GM06990 (cell line): ENCODE data around the gene MAML3.

Source experiments
- DNase-seq: peaks from one replicate; pipeline ENCODE4 v3.0.0-alpha.2; 2011; ENCODE audit not compliant: insufficient read length; ENCODE audit errors: extremely low read depth
- H3K27me3 ChIP-seq: replicated peaks from 2 replicates; pipeline ENCODE4 v1.6.0; 2011; ENCODE audit warnings: low read length; ENCODE audit not compliant: control insufficient read depth, insufficient read depth
- H3K36me3 ChIP-seq: 2 replicates; pipeline ENCODE4 v1.5.1; 2011; ENCODE audit warnings: low read length; ENCODE audit not compliant: control insufficient read depth, insufficient read depth
- H3K4me3 ChIP-seq: replicated peaks from 2 replicates; pipeline ENCODE4 v1.5.1; 2011; ENCODE audit warnings: low read depth, mild to moderate bottlenecking, control low read depth, low read length
- TF ChIP-seq, protein P1 (sequence below): IDR thresholded peaks from 2 replicates; pipeline ENCODE4 v1.5.1; 2011; ENCODE audit warnings: low read length, control low read depth, mild to moderate bottlenecking, inconsistent platforms; ENCODE audit not compliant: insufficient read depth, poor library complexity, severe bottlenecking

Gene MAML3

DNA sequence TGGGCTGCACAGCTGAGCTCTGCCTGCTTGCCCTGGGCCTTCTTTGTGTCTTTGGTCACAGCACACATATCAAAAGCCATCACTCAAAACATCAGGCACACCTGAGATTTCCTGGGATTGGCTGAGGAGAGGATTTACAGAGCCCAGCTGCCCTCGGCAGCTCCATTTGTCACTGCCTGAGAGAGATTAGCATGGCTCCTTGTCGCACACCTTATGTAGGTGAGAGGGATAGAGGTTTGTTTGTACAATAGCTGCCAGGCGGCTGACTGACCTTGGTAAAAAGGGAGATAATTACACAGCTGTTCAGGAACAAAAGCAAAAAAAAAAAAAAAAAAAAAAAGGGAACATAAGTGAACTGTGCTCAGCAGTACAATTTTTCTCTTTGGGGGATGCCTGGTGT is 425.1 kb downstream of the MAML3 start:
- H3K36me3 ChIP-seq, result no peaks in the 10 kb centered on the region
- DNase-seq, result no peak
- no peak overlapping the region for H3K4me3 ChIP-seq
- TF ChIP-seq, protein P1, sequence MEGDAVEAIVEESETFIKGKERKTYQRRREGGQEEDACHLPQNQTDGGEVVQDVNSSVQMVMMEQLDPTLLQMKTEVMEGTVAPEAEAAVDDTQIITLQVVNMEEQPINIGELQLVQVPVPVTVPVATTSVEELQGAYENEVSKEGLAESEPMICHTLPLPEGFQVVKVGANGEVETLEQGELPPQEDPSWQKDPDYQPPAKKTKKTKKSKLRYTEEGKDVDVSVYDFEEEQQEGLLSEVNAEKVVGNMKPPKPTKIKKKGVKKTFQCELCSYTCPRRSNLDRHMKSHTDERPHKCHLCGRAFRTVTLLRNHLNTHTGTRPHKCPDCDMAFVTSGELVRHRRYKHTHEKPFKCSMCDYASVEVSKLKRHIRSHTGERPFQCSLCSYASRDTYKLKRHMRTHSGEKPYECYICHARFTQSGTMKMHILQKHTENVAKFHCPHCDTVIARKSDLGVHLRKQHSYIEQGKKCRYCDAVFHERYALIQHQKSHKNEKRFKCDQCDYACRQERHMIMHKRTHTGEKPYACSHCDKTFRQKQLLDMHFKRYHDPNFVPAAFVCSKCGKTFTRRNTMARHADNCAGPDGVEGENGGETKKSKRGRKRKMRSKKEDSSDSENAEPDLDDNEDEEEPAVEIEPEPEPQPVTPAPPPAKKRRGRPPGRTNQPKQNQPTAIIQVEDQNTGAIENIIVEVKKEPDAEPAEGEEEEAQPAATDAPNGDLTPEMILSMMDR, result no peak
- H3K27me3 ChIP-seq, result no peaks in the 10 kb centered on the region

DNA sequence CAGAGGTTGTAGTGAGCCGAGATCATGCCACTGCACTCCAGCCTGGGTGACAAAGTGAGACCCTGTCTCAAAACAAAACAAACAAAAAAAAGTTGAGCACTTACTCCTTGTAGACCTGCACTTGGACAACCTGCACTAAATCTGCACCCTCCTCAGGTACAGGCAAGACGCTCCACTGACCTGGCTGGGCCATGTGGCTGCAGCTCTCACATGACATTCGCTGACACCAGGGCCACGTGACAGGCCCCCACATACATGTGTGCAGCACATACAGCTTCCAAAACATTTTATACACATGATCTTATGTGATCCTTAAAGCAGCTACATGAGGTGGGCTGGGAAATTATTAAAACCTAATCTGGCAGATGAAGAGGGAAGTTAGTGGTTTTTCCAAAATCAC is 425.8 kb downstream of the MAML3 start:
- no peak for DNase-seq
- Histone ChIP-seq H3K4me3 (no peak overlapping the region), H3K36me3 (no peaks in the 10 kb centered on the region), H3K27me3 (no peaks in the 10 kb centered on the region)
- TF ChIP-seq, protein P1, result no peak

DNA sequence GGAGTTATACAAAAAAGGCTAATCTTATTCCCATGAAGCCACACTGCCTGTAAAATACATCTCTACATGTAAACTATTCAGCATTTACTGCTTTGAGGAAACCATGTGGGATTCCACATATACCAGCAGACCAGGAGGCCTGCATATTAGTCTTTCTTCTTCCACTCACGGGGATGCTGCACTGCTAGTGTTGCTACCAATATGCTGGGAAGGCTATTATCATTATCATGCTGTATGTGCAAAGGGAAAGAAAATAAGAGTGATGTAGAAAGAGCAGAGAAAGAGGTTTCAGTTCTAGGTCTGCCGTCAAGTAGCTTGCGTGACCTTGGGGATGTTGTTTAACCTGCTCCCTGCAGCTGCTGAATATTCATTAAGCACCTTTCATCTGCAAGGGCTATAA is 427.4 kb downstream of the MAML3 start:
- TF ChIP-seq, protein P1, result no peak
- H3K4me3 ChIP-seq, result no peak overlapping the region
- DNase-seq, result no peak
- H3K27me3 ChIP-seq, result no peaks in the 10 kb centered on the region
- no peaks in the 10 kb centered on the region for H3K36me3 ChIP-seq

DNA sequence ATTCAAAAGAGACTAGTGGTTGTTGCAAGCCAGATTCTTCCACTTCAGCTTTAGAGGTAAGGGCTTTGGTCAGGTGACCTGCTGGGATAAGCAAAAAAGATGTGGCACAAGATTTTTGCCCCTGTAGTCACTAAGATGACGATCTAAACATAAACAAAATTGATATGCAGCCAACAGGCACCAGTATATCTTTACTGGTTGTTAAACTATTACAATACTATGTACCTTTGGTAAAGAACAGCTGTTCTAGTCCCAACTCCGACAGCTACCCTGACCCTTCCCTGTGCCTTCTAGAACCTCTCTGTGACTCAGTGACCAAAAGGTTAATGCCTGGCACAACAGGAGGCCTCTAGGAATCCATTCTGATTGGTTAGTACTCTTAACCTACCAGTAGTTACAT is 428.7 kb downstream of the MAML3 start:
- Histone ChIP-seq H3K36me3 (no peaks in the 10 kb centered on the region), H3K4me3 (no peak overlapping the region), H3K27me3 (no peaks in the 10 kb centered on the region)
- no peak for DNase-seq
- TF ChIP-seq, protein P1, result no peak

- H3K36me3 ChIP-seq, result no peaks in the 10 kb centered on the region
- H3K4me3 ChIP-seq, result no peak overlapping the region
- no peaks in the 10 kb centered on the region for H3K27me3 ChIP-seq
- TF ChIP-seq, protein P1, result no peak
- DNase-seq, result no peak
Observed at GRCh38 chr4:139721789-139722188, 432.2 kb downstream of the MAML3 start.

GRCh38 chr4:139720806-139721205 is 433.2 kb downstream of the MAML3 start:
- no peaks in the 10 kb centered on the region for H3K36me3 ChIP-seq
- TF ChIP-seq, protein P1, result no peak
- H3K4me3 ChIP-seq, result no peak overlapping the region
- H3K27me3 ChIP-seq, result no peaks in the 10 kb centered on the region
- no peak for DNase-seq
